Activated CD4-positive, alpha-beta memory T cell treated with anti-CD3 and anti-CD28 coated beads for 36 hours (primary cell): ENCODE data around the gene GFOD1. TPM values are rescaled to one million over a fixed set of nuclear protein-coding genes. Genes with fewer than 3 reads are reported as not detected.
"Not testable (repeated sequence)": the region's sequence is repeated elsewhere in the genome, so short reads cannot be mapped to it uniquely, and the experiment has no call there.

Source experiments
- CTCF ChIA-PET: fragments of 350-600 bp; sonication (Branson Sonifier 250); formaldehyde crosslinking; loops from one replicate; lab custom pipeline; 2021; ENCODE audit warnings: antibody characterized with exemption, inconsistent platforms; lab: Charles Lee
- POLR2A ChIA-PET: fragments of 350-600 bp; sonication (Branson Sonifier 250); formaldehyde crosslinking; loops from one replicate; lab custom pipeline; 2021; ENCODE audit warnings: antibody characterized with exemption; lab: Charles Lee
- DNase-seq: peaks from one replicate; pipeline ENCODE4 v3.0.0-alpha.2; 2020
- H3K27ac Mint-ChIP-seq: one replicate; pipeline ENCODE4 v1.8.0; 2021; ENCODE audit warnings: mixed read lengths
- H3K27me3 Mint-ChIP-seq: one replicate; pipeline ENCODE4 v1.8.0; 2021; ENCODE audit warnings: mixed read lengths
- H3K36me3 Mint-ChIP-seq: one replicate; pipeline ENCODE4 v1.8.0; 2021; ENCODE audit warnings: mixed read lengths
- H3K4me1 Mint-ChIP-seq: one replicate; pipeline ENCODE4 v1.8.0; 2021; ENCODE audit warnings: low read depth, mixed read lengths
- H3K4me3 Mint-ChIP-seq: one replicate; pipeline ENCODE4 v1.8.0; 2021; ENCODE audit warnings: mild to moderate bottlenecking, mixed read lengths
- H3K9me3 Mint-ChIP-seq: one replicate; pipeline ENCODE4 v1.8.0; 2021; ENCODE audit warnings: mixed read lengths
- intact Hi-C: fragments of 100-400 bp; cut with micrococcal nuclease; formaldehyde crosslinking; loops from one replicate; pipeline ENCODE4 v1.15.1; 2023
- total RNA-seq, 2 experiments: library from RNA; stranded (reverse); gene quantifications; one replicate each; pipeline ENCODE4 v1.2.3, GENCODE V29; 2021

The GFOD1 gene
- total RNA-seq, 2 experiments from 2014 or later = 2.3 to 2.4 TPM

- POLR2A ChIA-PET = no interaction called here
- no peak for DNase-seq
- Mint-ChIP-seq H3K27ac (no peak overlapping the region), H3K4me3 (no peak overlapping the region), H3K9me3 (peaks cover 5% of the 10 kb centered on the region), H3K4me1 (peaks cover 11% of the 10 kb centered on the region), H3K36me3 (peaks cover 3% of the 10 kb centered on the region), H3K27me3 (no peaks in the 10 kb centered on the region)
- CTCF ChIA-PET = no interaction called here
- intact Hi-C loops = no loop called here
These were observed 41.7 kb downstream of the GFOD1 start for GRCh38 chr6:13445744-13446115.

GRCh38 chr6:13445005-13445743 lies 42.2 kb downstream of the GFOD1 start:
- H3K4me3 Mint-ChIP-seq = no peak overlapping the region
- CTCF ChIA-PET = no interaction called here
- peaks cover 5% of the 10 kb centered on the region for H3K9me3 Mint-ChIP-seq
- POLR2A ChIA-PET = no interaction called here
- intact Hi-C loops = no loop called here
- H3K27me3 Mint-ChIP-seq = no peaks in the 10 kb centered on the region
- H3K4me1 Mint-ChIP-seq = peaks cover 11% of the 10 kb centered on the region
- no peak overlapping the region for H3K27ac Mint-ChIP-seq
- DNase-seq = no peak
- peaks cover 2% of the 10 kb centered on the region for H3K36me3 Mint-ChIP-seq

GRCh38 chr6:13444604-13445003 lies 42.8 kb downstream of the GFOD1 start:
- POLR2A ChIA-PET = no interaction called here
- peaks cover 2% of the 10 kb centered on the region for H3K9me3 Mint-ChIP-seq
- CTCF ChIA-PET = no interaction called here
- H3K4me3 Mint-ChIP-seq = no peak overlapping the region
- H3K27ac Mint-ChIP-seq = no peak overlapping the region
- no peaks in the 10 kb centered on the region for H3K27me3 Mint-ChIP-seq
- H3K36me3 Mint-ChIP-seq = peaks cover under 1% of the 10 kb centered on the region
- intact Hi-C loops = no loop called here
- no peak for DNase-seq
- peaks cover 11% of the 10 kb centered on the region for H3K4me1 Mint-ChIP-seq

- intact Hi-C loops, CTCF ChIA-PET, POLR2A ChIA-PET, H3K36me3 Mint-ChIP-seq, H3K9me3 Mint-ChIP-seq, DNase-seq, H3K4me3 Mint-ChIP-seq, H3K27ac Mint-ChIP-seq, H3K27me3 Mint-ChIP-seq: not testable (repeated sequence)
- peaks cover 11% of the 10 kb centered on the region for H3K4me1 Mint-ChIP-seq
These were observed 43.4 kb downstream of the GFOD1 start for GRCh38 chr6:13443978-13444377.

GRCh38 chr6:13441778-13442177 lies 45.6 kb downstream of the GFOD1 start:
- Mint-ChIP-seq H3K9me3 (no peaks in the 10 kb centered on the region), H3K36me3 (no peaks in the 10 kb centered on the region), H3K27me3 (no peaks in the 10 kb centered on the region), H3K4me1 (peaks cover 7% of the 10 kb centered on the region), H3K27ac (no peak overlapping the region), H3K4me3 (no peak overlapping the region)
- ChIA-PET CTCF (no interaction called here), POLR2A (no interaction called here)
- intact Hi-C loops = no loop called here
- no peak for DNase-seq

GRCh38 chr6:13439644-13440043 lies 47.8 kb downstream of the GFOD1 start:
- no peak overlapping the region for H3K4me3 Mint-ChIP-seq
- no peak overlapping the region for H3K27ac Mint-ChIP-seq
- DNase-seq = no peak
- H3K36me3 Mint-ChIP-seq = no peaks in the 10 kb centered on the region
- ChIA-PET POLR2A (no interaction called here), CTCF (interaction anchor here (0.8 to 1.2 kb wide), 2 partner anchors 10 to 13 kb away, joined by 3 to 5 read pairs; no protein-coding TSS in a partner anchor)
- intact Hi-C loops = no loop called here
- no peaks in the 10 kb centered on the region for H3K9me3 Mint-ChIP-seq
- H3K4me1 Mint-ChIP-seq = peaks cover 18% of the 10 kb centered on the region
- H3K27me3 Mint-ChIP-seq = no peaks in the 10 kb centered on the region

- ChIA-PET POLR2A (no interaction called here), CTCF (interaction anchor here (0.8 kb wide), 1 partner anchor 9 kb away, joined by 3 read pairs; no protein-coding TSS in a partner anchor)
- DNase-seq = no peak
- Mint-ChIP-seq H3K4me1 (peaks cover 26% of the 10 kb centered on the region), H3K36me3 (no peaks in the 10 kb centered on the region), H3K27me3 (no peaks in the 10 kb centered on the region), H3K27ac (no peak overlapping the region), H3K9me3 (peaks cover 10% of the 10 kb centered on the region), H3K4me3 (no peak overlapping the region)
- intact Hi-C loops = no loop called here
These were observed 49.3 kb downstream of the GFOD1 start for GRCh38 chr6:13438126-13438525.

GRCh38 chr6:13437218-13437996 lies 50.0 kb downstream of the GFOD1 start:
- DNase-seq = no peak
- no peak overlapping the region for H3K27ac Mint-ChIP-seq
- H3K27me3 Mint-ChIP-seq = no peaks in the 10 kb centered on the region
- H3K4me3 Mint-ChIP-seq = no peak overlapping the region
- POLR2A ChIA-PET = no interaction called here
- H3K4me1 Mint-ChIP-seq = peaks cover 30% of the 10 kb centered on the region
- CTCF ChIA-PET = interaction anchor here (0.8 kb wide), 1 partner anchor 9 kb away, joined by 3 read pairs; no protein-coding TSS in a partner anchor
- H3K36me3 Mint-ChIP-seq = no peaks in the 10 kb centered on the region
- intact Hi-C loops = no loop called here
- peaks cover 10% of the 10 kb centered on the region for H3K9me3 Mint-ChIP-seq

- H3K9me3 Mint-ChIP-seq = peaks cover 10% of the 10 kb centered on the region
- CTCF ChIA-PET = interaction anchor here (0.6 to 1.8 kb wide), 2 partner anchors 17 to 226 kb away, joined by 3 to 4 read pairs; no protein-coding TSS in a partner anchor
- peaks cover 36% of the 10 kb centered on the region for H3K4me1 Mint-ChIP-seq
- H3K27me3 Mint-ChIP-seq = no peaks in the 10 kb centered on the region
- intact Hi-C loops = no loop called here
- H3K4me3 Mint-ChIP-seq = no peak overlapping the region
- POLR2A ChIA-PET = no interaction called here
- DNase-seq = no peak
- H3K36me3 Mint-ChIP-seq = no peaks in the 10 kb centered on the region
- H3K27ac Mint-ChIP-seq = no peak overlapping the region
These were observed 50.8 kb downstream of the GFOD1 start for GRCh38 chr6:13436399-13437217.

- CTCF ChIA-PET = interaction anchor here (1.5 to 1.8 kb wide), 2 partner anchors 18 to 139 kb away, joined by 3 to 4 read pairs; partner anchors contain the start of gene SIRT5
These were observed 51.7 kb downstream of the GFOD1 start for GRCh38 chr6:13435477-13436246.

GRCh38 chr6:13434777-13435176 lies 52.6 kb downstream of the GFOD1 start:
- H3K9me3 Mint-ChIP-seq = peaks cover 10% of the 10 kb centered on the region
- H3K27ac Mint-ChIP-seq = no peak overlapping the region
- ChIA-PET CTCF (interaction anchor here (1.5 to 1.8 kb wide), 2 partner anchors 19 to 140 kb away, joined by 3 to 4 read pairs; partner anchors contain the start of gene SIRT5), POLR2A (no interaction called here)
- no peak for DNase-seq
- H3K4me3 Mint-ChIP-seq = no peak overlapping the region
- no peaks in the 10 kb centered on the region for H3K36me3 Mint-ChIP-seq
- no peaks in the 10 kb centered on the region for H3K27me3 Mint-ChIP-seq
- intact Hi-C loops = no loop called here
- H3K4me1 Mint-ChIP-seq = peaks cover 47% of the 10 kb centered on the region

More at GRCh38 chr6:13435477-13436246, 51.7 kb downstream of the GFOD1 start:
- POLR2A ChIA-PET = no interaction called here
- Mint-ChIP-seq H3K27me3 (no peaks in the 10 kb centered on the region), H3K4me3 (no peak overlapping the region), H3K27ac (no peak overlapping the region), H3K4me1 (peaks cover 45% of the 10 kb centered on the region), H3K36me3 (no peaks in the 10 kb centered on the region), H3K9me3 (peaks cover 10% of the 10 kb centered on the region)
- intact Hi-C loops = no loop called here
- DNase-seq = no peak
